Stimulated activated CD8-positive, alpha-beta memory T cell treated with anti-CD3 and anti-CD28 coated beads, Interleukin-4, amount 100 ng/mL, for 24 hours (primary cell): Measurements from ENCODE around the gene MGST2.
A peak's percentile ranks its signal among the peaks of the same experiment; 100 is the strongest.

ENCODE experiments used
- DNase-seq: peaks from one replicate; pipeline ENCODE4 v3.0.0-alpha.2; 2020; ENCODE audit warnings: low read depth

Gene MGST2

GRCh38 chr4:139709660-139710059 lies 44.0 kb downstream of the MGST2 start:
- no peak for DNase-seq

- DNase-seq: no peak
These were observed 44.5 kb downstream of the MGST2 start for GRCh38 chr4:139710073-139710472.

- DNase-seq: no peak
These were observed 45.8 kb downstream of the MGST2 start for GRCh38 chr4:139711461-139711860.

DNA sequence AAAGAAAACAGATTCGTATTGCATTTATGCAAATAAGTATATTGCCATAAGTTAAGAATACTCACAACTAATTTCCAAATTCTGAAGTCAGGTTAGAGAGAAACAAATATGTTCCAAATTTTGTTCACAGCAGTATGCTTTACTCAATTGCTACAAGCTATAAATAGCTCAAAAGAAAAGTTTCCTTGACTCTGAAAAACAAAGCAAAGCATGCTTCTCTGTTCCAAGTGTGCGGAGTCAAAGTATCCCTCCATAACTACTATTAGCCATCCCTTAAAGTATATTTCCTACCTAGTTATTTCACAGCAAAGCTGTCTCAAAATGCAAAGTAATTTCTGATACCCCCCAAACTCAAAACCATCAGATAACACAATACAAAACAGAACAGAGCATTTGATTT lies 47.3 kb downstream of the MGST2 start:
- no peak for DNase-seq

GRCh38 chr4:139715746-139716391 lies 50.2 kb downstream of the MGST2 start:
- no peak for DNase-seq

DNA sequence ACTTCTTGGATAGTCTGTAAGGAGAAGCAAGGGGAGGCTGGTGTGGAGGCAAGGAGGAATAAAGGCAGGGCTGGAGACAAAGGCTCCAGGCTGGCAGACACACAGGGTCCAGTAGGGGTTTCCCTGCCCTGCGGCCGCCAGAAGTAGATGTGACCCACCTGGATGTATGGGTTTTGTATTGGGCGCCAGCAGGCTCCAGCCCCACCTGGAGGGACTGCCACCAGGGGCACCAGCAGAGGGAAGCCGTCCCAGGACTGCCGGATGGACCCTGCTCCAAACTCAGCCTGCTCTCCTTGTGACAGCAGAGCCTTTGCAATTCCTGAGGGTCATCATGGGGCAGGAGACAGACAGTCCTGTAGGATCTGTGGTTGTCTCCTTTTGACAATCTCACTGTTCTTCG lies 52.7 kb downstream of the MGST2 start:
- DNase-seq: no peak

GRCh38 chr4:139718833-139719232 lies 53.2 kb downstream of the MGST2 start:
- DNase-seq: no peak

DNA sequence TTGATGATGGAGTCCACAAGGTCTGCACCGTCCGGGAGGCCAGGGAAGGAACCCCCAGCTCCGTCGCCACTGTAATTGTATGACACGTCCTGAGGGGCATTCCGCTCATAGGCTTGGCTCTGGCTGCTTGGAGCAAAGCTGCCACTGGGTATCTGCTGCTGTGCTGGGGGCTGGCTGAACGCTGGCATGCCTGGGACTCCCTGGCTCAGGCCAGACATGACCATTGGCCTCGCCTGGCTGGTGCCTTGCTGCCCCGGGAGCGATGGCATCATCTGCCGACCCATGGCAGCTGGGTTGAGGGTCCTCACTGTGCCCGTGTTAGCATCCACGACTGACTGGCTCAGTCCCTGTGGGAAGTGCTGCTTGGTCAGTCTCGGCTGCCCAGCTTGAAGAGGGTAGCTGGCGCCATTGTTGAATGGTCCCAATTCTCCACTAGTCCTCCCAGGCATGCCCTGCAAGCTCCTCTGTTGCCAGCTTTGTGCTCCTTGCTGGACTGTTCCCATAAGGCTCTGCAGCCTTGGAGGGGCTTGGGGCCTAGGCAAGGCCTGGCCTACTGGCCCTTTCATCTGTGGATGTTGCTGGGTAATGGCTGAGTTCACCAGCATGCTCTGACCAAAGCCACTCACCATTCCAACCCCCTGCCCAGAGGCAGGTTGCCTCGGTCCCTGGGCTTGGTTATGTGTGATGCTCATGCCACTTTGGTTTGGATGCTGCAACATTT lies 53.9 kb downstream of the MGST2 start:
- DNase-seq: no peak

DNA sequence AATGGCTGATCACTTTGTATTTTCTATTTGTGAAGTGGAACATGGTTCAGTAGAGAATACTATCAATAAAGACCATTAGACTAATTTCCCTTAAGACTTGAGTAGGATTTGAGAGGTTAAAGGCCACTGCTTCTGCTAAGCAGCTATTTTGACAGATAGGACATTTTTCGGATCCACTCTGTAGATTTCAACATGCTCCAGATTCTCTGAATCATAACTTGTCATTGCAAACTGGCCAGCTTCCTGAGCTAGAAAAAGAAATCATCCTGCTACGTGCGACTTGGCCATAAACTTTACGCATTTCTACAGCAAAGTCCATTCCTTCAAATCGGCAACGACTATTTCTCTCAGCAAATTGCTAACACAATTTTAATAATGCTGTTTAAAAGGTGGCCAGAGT lies 55.2 kb downstream of the MGST2 start:
- no peak for DNase-seq

DNA sequence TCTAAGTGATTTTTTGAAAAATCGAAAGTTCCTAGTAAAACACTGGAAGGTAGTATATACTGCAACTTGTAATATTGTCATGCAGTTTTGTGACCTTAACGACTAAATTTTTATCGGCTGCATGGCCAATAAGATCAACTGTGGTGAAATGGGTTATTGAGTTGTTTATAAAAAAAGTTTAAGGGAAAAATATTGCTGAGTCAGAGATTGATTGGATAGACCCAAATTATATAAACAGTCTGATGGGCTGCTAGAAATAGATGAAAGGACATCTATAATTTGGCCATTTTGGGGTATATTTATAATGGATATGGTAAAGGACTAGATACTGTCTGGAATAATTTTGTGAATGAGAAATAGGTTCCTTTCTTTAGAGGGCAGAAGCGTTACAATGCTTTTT lies 56.2 kb downstream of the MGST2 start:
- no peak for DNase-seq

DNA sequence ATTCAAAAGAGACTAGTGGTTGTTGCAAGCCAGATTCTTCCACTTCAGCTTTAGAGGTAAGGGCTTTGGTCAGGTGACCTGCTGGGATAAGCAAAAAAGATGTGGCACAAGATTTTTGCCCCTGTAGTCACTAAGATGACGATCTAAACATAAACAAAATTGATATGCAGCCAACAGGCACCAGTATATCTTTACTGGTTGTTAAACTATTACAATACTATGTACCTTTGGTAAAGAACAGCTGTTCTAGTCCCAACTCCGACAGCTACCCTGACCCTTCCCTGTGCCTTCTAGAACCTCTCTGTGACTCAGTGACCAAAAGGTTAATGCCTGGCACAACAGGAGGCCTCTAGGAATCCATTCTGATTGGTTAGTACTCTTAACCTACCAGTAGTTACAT lies 59.6 kb downstream of the MGST2 start:
- DNase-seq: no peak

GRCh38 chr4:139726615-139727014 lies 61.0 kb downstream of the MGST2 start:
- no peak for DNase-seq

GRCh38 chr4:139728146-139728545 lies 62.5 kb downstream of the MGST2 start:
- DNase-seq: no peak

GRCh38 chr4:139728840-139729239 lies 63.2 kb downstream of the MGST2 start:
- no peak for DNase-seq

DNA sequence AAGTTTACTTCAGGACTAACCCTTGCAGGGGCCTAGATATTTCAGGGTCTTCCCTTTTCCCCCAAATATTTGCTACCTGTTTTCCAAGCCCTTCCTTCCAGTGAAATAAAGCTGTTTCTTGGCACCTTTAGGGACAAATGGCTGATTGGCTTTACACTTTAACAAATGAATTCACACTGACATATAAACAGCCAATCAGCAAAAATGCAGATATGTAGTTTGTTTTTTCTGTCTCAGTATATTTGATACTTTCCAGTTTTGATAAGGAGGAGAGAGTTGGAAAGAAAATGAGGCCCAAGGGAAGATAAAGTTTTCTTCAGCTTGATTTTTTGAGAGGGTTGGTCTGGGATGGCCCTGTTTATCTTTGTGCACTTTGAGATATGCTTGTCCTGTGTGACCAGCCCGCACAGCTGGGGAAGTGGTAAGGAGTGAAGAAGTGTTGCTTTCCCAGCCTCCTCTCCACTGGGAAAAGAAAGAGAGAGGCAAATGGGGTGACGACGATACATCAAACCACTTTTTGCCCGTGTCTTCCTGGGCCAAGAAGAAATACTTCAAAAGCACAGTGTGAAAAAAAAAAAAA lies 67.5 kb downstream of the MGST2 start:
- no peak for DNase-seq

GRCh38 chr4:139734201-139734874 lies 68.7 kb downstream of the MGST2 start:
- DNase-seq: no peak

- DNase-seq: peak; percentile 34
These were observed 69.3 kb downstream of the MGST2 start for GRCh38 chr4:139734875-139735380.

DNA sequence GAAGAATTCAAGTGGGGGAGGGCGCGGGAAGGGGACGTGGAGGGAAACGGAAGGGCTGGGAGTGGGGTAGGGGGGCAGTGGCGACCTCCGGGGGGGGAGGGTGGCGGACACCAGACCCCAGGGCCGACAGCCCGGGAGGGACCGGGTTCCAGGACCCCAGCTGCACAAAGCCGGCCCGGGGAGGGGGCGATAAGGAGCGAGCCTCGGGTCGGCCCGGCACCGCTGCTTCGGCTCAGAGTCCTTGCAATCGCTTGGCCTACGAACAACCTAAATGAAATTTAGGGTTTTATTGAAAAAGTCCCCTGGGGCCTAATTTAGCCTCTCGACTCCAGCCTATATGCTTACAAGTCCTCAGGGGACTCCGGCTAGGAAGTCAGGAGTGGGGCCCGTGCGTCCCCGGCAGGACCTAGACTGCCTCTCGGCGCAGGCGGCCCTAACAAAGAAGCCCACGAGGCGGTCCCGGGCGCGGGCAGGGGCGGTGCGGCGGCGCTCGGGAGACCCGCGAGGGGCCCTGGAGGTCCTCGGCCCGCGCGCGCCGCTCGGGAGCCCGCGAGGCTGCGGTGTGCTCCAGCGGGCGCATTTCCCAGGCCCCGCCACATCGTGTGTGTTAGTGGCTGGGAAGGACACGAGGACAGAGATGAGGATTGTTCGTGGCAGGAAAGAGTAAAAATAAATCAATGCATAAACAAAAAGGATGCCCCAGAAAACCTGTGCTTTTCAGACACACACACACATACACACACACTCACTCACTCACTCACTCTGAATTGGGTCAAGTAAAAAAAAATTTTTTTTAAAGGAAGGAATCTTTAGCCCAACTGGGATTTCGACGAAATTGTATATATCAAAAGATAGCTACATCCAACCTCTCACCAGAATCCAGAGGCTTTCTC lies 70.0 kb downstream of the MGST2 start:
- no peak for DNase-seq

- DNase-seq: no peak
These were observed 70.6 kb downstream of the MGST2 start for GRCh38 chr4:139736274-139736660.

DNA sequence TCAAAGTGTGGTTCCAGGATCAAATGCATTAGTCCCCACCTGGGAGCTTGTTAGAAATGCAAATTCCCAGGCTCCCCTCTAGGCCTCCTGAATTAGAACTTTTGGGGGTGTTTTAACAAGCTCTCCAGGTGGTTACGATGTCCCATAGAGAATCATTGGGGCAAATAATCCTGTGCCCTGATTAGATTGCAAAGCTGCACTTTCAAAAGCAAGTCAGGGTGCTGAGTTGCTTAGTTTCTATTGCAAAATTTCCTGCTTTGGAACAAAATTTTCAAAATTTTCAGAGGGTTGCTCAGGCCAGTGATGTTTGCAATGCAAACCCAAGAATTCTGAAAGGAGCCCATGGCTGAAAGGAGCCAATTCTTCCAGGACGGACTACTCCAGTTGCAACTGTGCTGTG lies 71.0 kb downstream of the MGST2 start:
- no peak for DNase-seq

- DNase-seq: no peak
These were observed 73.4 kb downstream of the MGST2 start for GRCh38 chr4:139738846-139739613.
